ENCODE measurements around the gene CDKL1. TPM values are rescaled to one million over a fixed set of nuclear protein-coding genes. Genes with fewer than 3 reads are reported as not detected.
A peak's percentile ranks its signal among the peaks of the same experiment; 100 is the strongest.

CDKL1 gene
- total RNA-seq, 2 experiments from 2014 or later = 5.3 to 8.8 TPM

- no peak for DNase-seq
- ChIA-PET POLR2A (no interaction called here), CTCF (interaction anchor here (1.2 kb wide), 1 partner anchor 28 kb away, joined by 5 read pairs; no protein-coding TSS in a partner anchor)
- no peak overlapping the region for H3K27ac Mint-ChIP-seq
- H3K36me3 Mint-ChIP-seq (ENCODE audit: low read depth) = no peaks in the 10 kb centered on the region
- H3K27me3 Mint-ChIP-seq = no peaks in the 10 kb centered on the region
- no peaks in the 10 kb centered on the region for H3K9me3 Mint-ChIP-seq
- H3K4me3 Mint-ChIP-seq = no peak overlapping the region
- peaks cover 6% of the 10 kb centered on the region for H3K4me1 Mint-ChIP-seq
Measured at GRCh38 chr14:50348933-50349332, 47.7 kb downstream of the CDKL1 start.

GRCh38 chr14:50347521-50347920, 49.2 kb downstream of the CDKL1 start:
- CTCF ChIA-PET = interaction anchor here (1.2 to 1.5 kb wide), 2 partner anchors 26 to 27 kb away, joined by 4 to 5 read pairs; no protein-coding TSS in a partner anchor
- no peak overlapping the region for H3K27ac Mint-ChIP-seq
- no peak for DNase-seq

GRCh38 chr14:50345846-50346422, 50.7 kb downstream of the CDKL1 start:
- DNase-seq = no peak
- H3K27ac Mint-ChIP-seq = no peak overlapping the region
- no peaks in the 10 kb centered on the region for H3K36me3 Mint-ChIP-seq (ENCODE audit: low read depth)
- ChIA-PET POLR2A (interaction anchor here (2.8 kb wide), 1 partner anchor 18 kb away, joined by 11 read pairs; no protein-coding TSS in a partner anchor), CTCF (interaction anchor here (0.9 to 1.5 kb wide), 3 partner anchors 23 to 25 kb away, joined by 3 to 4 read pairs (median 3); no protein-coding TSS in a partner anchor)
- H3K4me1 Mint-ChIP-seq = peaks cover 13% of the 10 kb centered on the region
- H3K9me3 Mint-ChIP-seq = no peaks in the 10 kb centered on the region
- no peak overlapping the region for H3K4me3 Mint-ChIP-seq
- no peaks in the 10 kb centered on the region for H3K27me3 Mint-ChIP-seq

More at GRCh38 chr14:50347521-50347920, 49.2 kb downstream of the CDKL1 start:
- Mint-ChIP-seq H3K9me3 (no peaks in the 10 kb centered on the region), H3K27me3 (no peaks in the 10 kb centered on the region), H3K36me3 (ENCODE audit: low read depth) (no peaks in the 10 kb centered on the region), H3K4me1 (peaks cover 13% of the 10 kb centered on the region), H3K4me3 (no peak overlapping the region)
- POLR2A ChIA-PET = interaction anchor here (1.1 kb wide), 1 partner anchor 16 kb away, joined by 3 read pairs; no protein-coding TSS in a partner anchor

- no peak for DNase-seq
- peaks cover 13% of the 10 kb centered on the region for H3K4me1 Mint-ChIP-seq
- H3K36me3 Mint-ChIP-seq (ENCODE audit: low read depth) = no peaks in the 10 kb centered on the region
- H3K27me3 Mint-ChIP-seq = no peaks in the 10 kb centered on the region
- no peaks in the 10 kb centered on the region for H3K9me3 Mint-ChIP-seq
- no peak overlapping the region for H3K4me3 Mint-ChIP-seq
- CTCF ChIA-PET = interaction anchor here (1.1 to 1.4 kb wide), 2 partner anchors 11 to 24 kb away, joined by 3 read pairs; no protein-coding TSS in a partner anchor
- POLR2A ChIA-PET = interaction anchor here (2.8 kb wide), 1 partner anchor 18 kb away, joined by 11 read pairs; no protein-coding TSS in a partner anchor
- H3K27ac Mint-ChIP-seq = no peak overlapping the region
Measured at GRCh38 chr14:50344876-50345563, 51.7 kb downstream of the CDKL1 start.

GRCh38 chr14:50344116-50344775, 52.4 kb downstream of the CDKL1 start:
- Mint-ChIP-seq H3K4me1 (peaks cover 13% of the 10 kb centered on the region), H3K27me3 (no peaks in the 10 kb centered on the region), H3K4me3 (no peak overlapping the region), H3K9me3 (no peaks in the 10 kb centered on the region), H3K27ac (no peak overlapping the region), H3K36me3 (ENCODE audit: low read depth) (no peaks in the 10 kb centered on the region)
- peak; percentile 44 for DNase-seq
- ChIA-PET CTCF (interaction anchor here (1.1 kb wide), 1 partner anchor 10 kb away, joined by 3 read pairs; no protein-coding TSS in a partner anchor), POLR2A (interaction anchor here (2.8 kb wide), 1 partner anchor 19 kb away, joined by 11 read pairs; no protein-coding TSS in a partner anchor)

GRCh38 chr14:50343434-50343833, 53.2 kb downstream of the CDKL1 start:
- no peak overlapping the region for H3K27ac Mint-ChIP-seq
- no peaks in the 10 kb centered on the region for H3K9me3 Mint-ChIP-seq
- ChIA-PET POLR2A (interaction anchor here (2.8 kb wide), 1 partner anchor 20 kb away, joined by 11 read pairs; no protein-coding TSS in a partner anchor), CTCF (no interaction called here)
- no peak for DNase-seq
- no peaks in the 10 kb centered on the region for H3K27me3 Mint-ChIP-seq
- no peak overlapping the region for H3K4me3 Mint-ChIP-seq
- H3K4me1 Mint-ChIP-seq = peaks cover 13% of the 10 kb centered on the region
- no peaks in the 10 kb centered on the region for H3K36me3 Mint-ChIP-seq (ENCODE audit: low read depth)

GRCh38 chr14:50342221-50343078, 54.2 kb downstream of the CDKL1 start:
- Mint-ChIP-seq H3K4me1 (peaks cover 13% of the 10 kb centered on the region), H3K36me3 (ENCODE audit: low read depth) (no peaks in the 10 kb centered on the region), H3K27ac (no peak overlapping the region), H3K4me3 (no peak overlapping the region), H3K9me3 (no peaks in the 10 kb centered on the region), H3K27me3 (no peaks in the 10 kb centered on the region)
- CTCF ChIA-PET = interaction anchor here (0.9 kb wide), 1 partner anchor 190 kb away, joined by 3 read pairs; the partner anchor contains the start of gene MAP4K5
- POLR2A ChIA-PET = interaction anchor here (1.6 kb wide), 1 partner anchor 13 kb away, joined by 4 read pairs; no protein-coding TSS in a partner anchor
- DNase-seq = no peak

- Mint-ChIP-seq H3K9me3 (no peaks in the 10 kb centered on the region), H3K27ac (no peak overlapping the region), H3K4me1 (peaks cover 20% of the 10 kb centered on the region), H3K27me3 (no peaks in the 10 kb centered on the region), H3K36me3 (ENCODE audit: low read depth) (no peaks in the 10 kb centered on the region), H3K4me3 (no peak overlapping the region)
- no peak for DNase-seq
- ChIA-PET POLR2A (no interaction called here), CTCF (no interaction called here)
Measured at GRCh38 chr14:50340963-50341362, 55.7 kb downstream of the CDKL1 start.

- CTCF ChIA-PET = no interaction called here
- DNase-seq = no peak
- Mint-ChIP-seq H3K4me3 (no peak overlapping the region), H3K36me3 (ENCODE audit: low read depth) (no peaks in the 10 kb centered on the region), H3K9me3 (no peaks in the 10 kb centered on the region), H3K4me1 (peaks cover 22% of the 10 kb centered on the region), H3K27me3 (no peaks in the 10 kb centered on the region), H3K27ac (no peak overlapping the region)
- POLR2A ChIA-PET = no interaction called here
Measured at GRCh38 chr14:50340045-50340444, 56.6 kb downstream of the CDKL1 start.

GRCh38 chr14:50339178-50339804, 57.4 kb downstream of the CDKL1 start:
- ChIA-PET CTCF (no interaction called here), POLR2A (no interaction called here)
- Mint-ChIP-seq H3K9me3 (no peaks in the 10 kb centered on the region), H3K27ac (no peak overlapping the region), H3K4me1 (peaks cover 19% of the 10 kb centered on the region), H3K36me3 (ENCODE audit: low read depth) (no peaks in the 10 kb centered on the region), H3K27me3 (no peaks in the 10 kb centered on the region), H3K4me3 (no peak overlapping the region)
- no peak for DNase-seq

- no peak overlapping the region for H3K27ac Mint-ChIP-seq
- H3K36me3 Mint-ChIP-seq (ENCODE audit: low read depth) = no peaks in the 10 kb centered on the region
- DNase-seq = no peak
- no peak overlapping the region for H3K4me3 Mint-ChIP-seq
- H3K9me3 Mint-ChIP-seq = no peaks in the 10 kb centered on the region
- no peaks in the 10 kb centered on the region for H3K27me3 Mint-ChIP-seq
- POLR2A ChIA-PET = no interaction called here
- CTCF ChIA-PET = interaction anchor here (1.5 kb wide), 1 partner anchor 18 kb away, joined by 6 read pairs; no protein-coding TSS in a partner anchor
- H3K4me1 Mint-ChIP-seq = peaks cover 13% of the 10 kb centered on the region
Measured at GRCh38 chr14:50338587-50338986, 58.1 kb downstream of the CDKL1 start.

Data from activated CD4-positive, alpha-beta memory T cell treated with anti-CD3 and anti-CD28 coated beads, Interleukin-2, amount 10 ng/mL, durations not matched to agents 7 days and 5 days (primary cell).